K562 (cell line): ENCODE results near the gene ARHGAP26. TPM values are rescaled to one million over a fixed set of nuclear protein-coding genes. Genes with fewer than 3 reads are reported as not detected.

Experiments
- SMARCE1 ChIP-seq: fragments of 450-650 bp; IDR thresholded peaks from 2 replicates; pipeline ENCODE4 v1.7.1; 2016; ENCODE audit warnings: mild to moderate bottlenecking
- polyA plus RNA-seq, 8 experiments: library from polyadenylated mRNA; depleted of rRNA in 4 of 8; stranded (reverse) in 5 of 8; unstranded in 3 of 8; fragments of >200 nt; fragmentation: Nextera tagmentation in 2 of 8; fragmentation: Illumina TruSeq in 1 of 8; extraction: Ambion mirVana in 2 of 8; extraction: Trizol in 1 of 8; gene quantifications; 2 replicates each; pipeline versions ENCODE4 v1.2.1 to v1.2.3, GENCODE V29; 2011 to 2014; ENCODE audit warnings: inconsistent platforms in 1 of 8, missing spikeins in 1 of 8
- total RNA-seq, 7 experiments: library from RNA; depleted of rRNA in 6 of 7; stranded (reverse); fragments of >200 nt in 6 of 7; fragmentation: Illumina TruSeq in 2 of 7; extraction: Trizol in 2 of 7; gene quantifications; 2 replicates each; pipeline versions ENCODE4 v1.2.1 to v1.2.3, GENCODE V29; 2011 to 2021; ENCODE audit warnings: low replicate concordance in 1 of 7
- TF ChIP-seq, protein P1 (sequence below), 2 experiments: fragments of 450-650 bp; formaldehyde crosslinking in 1 of 2; IDR thresholded peaks; 2 replicates each; pipeline versions ENCODE4 v1.4.0 to v1.6.1; 2014 to 2020; ENCODE audit warnings: mild to moderate bottlenecking in 2 of 2, borderline replicate concordance in 1 of 2, low read depth in 1 of 2

Gene ARHGAP26
- total and polyA plus RNA-seq, 9 of the 15 experiments (the other 6 are each of a cell fraction or from before 2014, with no cell fraction given), result 0.13 to 1.1 (median 0.55) TPM

DNA sequence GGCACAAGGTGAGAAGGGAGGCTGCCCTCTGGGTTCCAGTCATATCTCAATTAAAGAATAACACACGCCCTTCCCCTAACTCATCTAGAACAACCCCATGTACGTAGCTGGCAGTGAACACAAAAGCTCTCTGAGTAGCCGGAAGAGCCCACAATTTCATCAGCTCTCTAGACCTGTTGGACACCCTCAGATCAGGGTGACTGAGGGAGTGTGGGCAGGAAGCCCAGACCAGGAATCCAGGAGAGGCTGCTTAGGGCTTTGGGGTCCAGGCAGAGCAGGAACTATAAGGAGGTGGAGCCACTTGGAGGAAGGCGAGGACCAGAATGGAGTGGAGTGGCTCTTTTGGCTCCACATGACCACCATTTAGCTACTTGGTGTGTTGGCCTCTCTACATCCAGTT, 395.9 kb downstream of the ARHGAP26 start (continued):
- TF ChIP-seq, protein P1, sequence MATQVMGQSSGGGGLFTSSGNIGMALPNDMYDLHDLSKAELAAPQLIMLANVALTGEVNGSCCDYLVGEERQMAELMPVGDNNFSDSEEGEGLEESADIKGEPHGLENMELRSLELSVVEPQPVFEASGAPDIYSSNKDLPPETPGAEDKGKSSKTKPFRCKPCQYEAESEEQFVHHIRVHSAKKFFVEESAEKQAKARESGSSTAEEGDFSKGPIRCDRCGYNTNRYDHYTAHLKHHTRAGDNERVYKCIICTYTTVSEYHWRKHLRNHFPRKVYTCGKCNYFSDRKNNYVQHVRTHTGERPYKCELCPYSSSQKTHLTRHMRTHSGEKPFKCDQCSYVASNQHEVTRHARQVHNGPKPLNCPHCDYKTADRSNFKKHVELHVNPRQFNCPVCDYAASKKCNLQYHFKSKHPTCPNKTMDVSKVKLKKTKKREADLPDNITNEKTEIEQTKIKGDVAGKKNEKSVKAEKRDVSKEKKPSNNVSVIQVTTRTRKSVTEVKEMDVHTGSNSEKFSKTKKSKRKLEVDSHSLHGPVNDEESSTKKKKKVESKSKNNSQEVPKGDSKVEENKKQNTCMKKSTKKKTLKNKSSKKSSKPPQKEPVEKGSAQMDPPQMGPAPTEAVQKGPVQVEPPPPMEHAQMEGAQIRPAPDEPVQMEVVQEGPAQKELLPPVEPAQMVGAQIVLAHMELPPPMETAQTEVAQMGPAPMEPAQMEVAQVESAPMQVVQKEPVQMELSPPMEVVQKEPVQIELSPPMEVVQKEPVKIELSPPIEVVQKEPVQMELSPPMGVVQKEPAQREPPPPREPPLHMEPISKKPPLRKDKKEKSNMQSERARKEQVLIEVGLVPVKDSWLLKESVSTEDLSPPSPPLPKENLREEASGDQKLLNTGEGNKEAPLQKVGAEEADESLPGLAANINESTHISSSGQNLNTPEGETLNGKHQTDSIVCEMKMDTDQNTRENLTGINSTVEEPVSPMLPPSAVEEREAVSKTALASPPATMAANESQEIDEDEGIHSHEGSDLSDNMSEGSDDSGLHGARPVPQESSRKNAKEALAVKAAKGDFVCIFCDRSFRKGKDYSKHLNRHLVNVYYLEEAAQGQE (IDR thresholded peaks at IDR 0.05; ENCODE audit: borderline replicate concordance), result no peak
- TF ChIP-seq, protein P1 (CRISPR knock-in tag; IDR thresholded peaks at IDR 0.05; ENCODE audit: low read depth), result no peak
- TF ChIP-seq SMARCE1, result no peak
